A549 (cell line): ENCODE data around the gene PTX3. TPM values are rescaled to one million over a fixed set of nuclear protein-coding genes. Genes with fewer than 3 reads are reported as not detected.

ENCODE experiments used
- ATAC-seq, 2 experiments: fragments of 200-7000 bp in 1 of 2; fragments of >200 bp in 1 of 2; cut with Nextera tagmentation in 1 of 2; cut with Tn5 transposase in 1 of 2; 3 replicates each; pipeline versions ENCODE4 v1.8.0 to v1.9.1; 2018 to 2020; ENCODE audit warnings: mild to moderate bottlenecking in 1 of 2, moderate library complexity in 1 of 2
- CTCF ChIA-PET: fragments of 300-600 bp; sonication (Branson Sonifier 250); formaldehyde crosslinking; extraction: SDS; loops from one replicate; lab custom pipeline; 2021; ENCODE audit warnings: antibody characterized with exemption, inconsistent platforms; lab: Yijun Ruan, JAX
- POLR2A ChIA-PET: fragments of 350-600 bp; formaldehyde crosslinking; extraction: SDS; loops from one replicate; lab custom pipeline; 2021; ENCODE audit warnings: antibody characterized with exemption, inconsistent platforms; lab: Yijun Ruan, JAX
- DNase-seq, 2 experiments: peaks; one replicate each; pipeline versions ENCODE4 v3.0.0 to v3.0.0-alpha.2; 2011 to 2016; ENCODE audit warnings: low read depth in 1 of 2, low spot score in 1 of 2
- FAIRE-seq: peaks from 2 replicates; lab custom pipeline; 2011; peaks lifted over from hg19 to GRCh38; lab: Jason Lieb, UNC
- H3K27ac ChIP-seq, 2 experiments: fragments of >200 bp; sonication (Bioruptor Twin); formaldehyde crosslinking; 3 replicates each; pipeline ENCODE4 v1.5.1; 2016 to 2017
- H3K4me1 ChIP-seq: fragments of >200 bp; sonication (Bioruptor Twin); formaldehyde crosslinking; 3 replicates; pipeline ENCODE4 v1.6.1; 2016
- H3K4me2 ChIP-seq: fragments of >200 bp; sonication (Bioruptor Twin); formaldehyde crosslinking; 3 replicates; pipeline ENCODE4 v1.6.1; 2016
- H3K4me3 ChIP-seq: fragments of >200 bp; sonication (Bioruptor Twin); formaldehyde crosslinking; 3 replicates; pipeline ENCODE4 v1.5.1; 2016
- H3K9me3 ChIP-seq: fragments of >200 bp; sonication (Bioruptor Twin); formaldehyde crosslinking; 3 replicates; pipeline ENCODE4 v1.6.1; 2016
- CBX2 ChIP-seq: fragments of 200-600 bp; sonication (generic); IDR thresholded peaks from 2 replicates; pipeline ENCODE4 v1.6.1; 2016; ENCODE audit warnings: low read depth, mild to moderate bottlenecking, borderline replicate concordance
- CBX8 ChIP-seq: fragments of 200-600 bp; sonication (generic); IDR thresholded peaks from 2 replicates; pipeline ENCODE4 v1.6.1; 2016
- CHD2 ChIP-seq: fragments of 150-350 bp; IDR thresholded peaks from 2 replicates; pipeline ENCODE4 v1.6.1; 2014; ENCODE audit warnings: low read length; ENCODE audit not compliant: partially characterized antibody
- EHMT2 ChIP-seq: fragments of 200-600 bp; sonication (generic); IDR thresholded peaks from 2 replicates; pipeline ENCODE4 v1.6.1; 2016; ENCODE audit warnings: antibody characterized with exemption, low read depth, mild to moderate bottlenecking, moderate library complexity
- ELK1 ChIP-seq: fragments of 150-350 bp; IDR thresholded peaks from 2 replicates; pipeline ENCODE4 v1.6.1; 2014; ENCODE audit warnings: low read depth, mild to moderate bottlenecking, low read length
- FOSB ChIP-seq: fragments of 250-450 bp; sonication (Bioruptor Pico); IDR thresholded peaks from 2 replicates; pipeline ENCODE4 v1.5.0; 2020; ENCODE audit warnings: mild to moderate bottlenecking, moderate library complexity
- FOXS1 ChIP-seq: fragments of 250-450 bp; sonication (Bioruptor Pico); IDR thresholded peaks from 2 replicates; pipeline ENCODE4 v1.5.0; 2020; ENCODE audit warnings: mild to moderate bottlenecking, moderate library complexity
- HEYL ChIP-seq: fragments of 250-450 bp; sonication (Bioruptor Pico); IDR thresholded peaks from 2 replicates; pipeline ENCODE4 v1.8.0; 2021; ENCODE audit warnings: mild to moderate bottlenecking, moderate library complexity
- HOXB5 ChIP-seq: fragments of 250-450 bp; sonication (Bioruptor Pico); IDR thresholded peaks from 2 replicates; pipeline ENCODE4 v1.5.0; 2020; ENCODE audit warnings: mild to moderate bottlenecking, moderate library complexity
- MAFK ChIP-seq: fragments of 450-650 bp; IDR thresholded peaks from 2 replicates; pipeline ENCODE4 v1.6.1; 2014; ENCODE audit not compliant: partially characterized antibody
- MAX ChIP-seq: IDR thresholded peaks from 2 replicates; pipeline ENCODE4 v1.6.1; 2012
- MAZ ChIP-seq: fragments of 150-350 bp; IDR thresholded peaks from 2 replicates; pipeline ENCODE4 v1.6.1; 2014; ENCODE audit warnings: antibody characterized with exemption, low read depth, low read length, borderline replicate concordance
- MYC ChIP-seq: IDR thresholded peaks from 2 replicates; pipeline ENCODE4 v1.6.1; 2012; ENCODE audit warnings: mild to moderate bottlenecking, inconsistent platforms, low read length, improper control_type of control experiment, borderline replicate concordance
- POLR2A ChIP-seq: IDR thresholded peaks from 2 replicates; pipeline ENCODE4 v1.6.1; 2012; ENCODE audit warnings: mild to moderate bottlenecking, low read length
- RAD21 ChIP-seq, 2 experiments: fragments of >200 bp in 1 of 2; sonication (Bioruptor Twin) in 1 of 2; formaldehyde crosslinking in 1 of 2; IDR thresholded peaks in 1 of 2; conservative IDR thresholded peaks in 1 of 2; 2 replicates in 1 of 2; 3 replicates in 1 of 2; pipeline ENCODE4 v1.6.1; 2012 to 2018; ENCODE audit warnings: inconsistent platforms in 1 of 2
- RARB ChIP-seq: fragments of 250-450 bp; sonication (Bioruptor Pico); IDR thresholded peaks from 2 replicates; pipeline ENCODE4 v1.8.0; 2021; ENCODE audit warnings: mild to moderate bottlenecking, moderate library complexity
- REST ChIP-seq: fragments of 200-600 bp; sonication (generic); IDR thresholded peaks from 2 replicates; pipeline ENCODE4 v1.6.1; 2016; ENCODE audit warnings: antibody characterized with exemption, mild to moderate bottlenecking, moderate library complexity
- RNF2 ChIP-seq: fragments of 200-600 bp; sonication (generic); IDR thresholded peaks from 2 replicates; pipeline ENCODE4 v1.6.1; 2016; ENCODE audit warnings: low read depth, mild to moderate bottlenecking, antibody characterized with exemption, moderate library complexity, borderline replicate concordance
- ZC3H11A ChIP-seq: fragments of 450-650 bp; IDR thresholded peaks from 2 replicates; pipeline ENCODE4 v1.6.1; 2014; ENCODE audit warnings: antibody characterized with exemption, mild to moderate bottlenecking
- ZNF302 ChIP-seq: fragments of 250-450 bp; sonication (Bioruptor Pico); IDR thresholded peaks from 2 replicates; pipeline ENCODE4 v1.9.0; 2021; ENCODE audit warnings: inconsistent platforms, mild to moderate bottlenecking, moderate library complexity
- WGBS: methylation state at CpG from one replicate; pipeline ENCODE4 v1.1.6; 2017; ENCODE audit errors: missing lambda C conversion rate; 5-methylcytosine and 5-hydroxymethylcytosine counted together
- polyA plus RNA-seq, 4 experiments: library from polyadenylated mRNA; depleted of rRNA in 3 of 4; stranded (reverse); fragments of >200 nt; fragmentation: RNase III in 1 of 4; extraction: RNeasy Plus Mini Kit Qiagen cat#74134 plus additional on column Dnase treatment in 1 of 4; gene quantifications; 2 replicates in 3 of 4; 3 replicates in 1 of 4; pipeline ENCODE4 v1.2.3, GENCODE V29; 2011 to 2017
- TF ChIP-seq, protein P1 (sequence below): IDR thresholded peaks from 2 replicates; pipeline ENCODE4 v1.6.1; 2012; ENCODE audit warnings: low read depth, borderline replicate concordance
- TF ChIP-seq, protein P2 (sequence below): fragments of 450-650 bp; IDR thresholded peaks from 2 replicates; pipeline ENCODE4 v1.6.1; 2014; ENCODE audit warnings: antibody characterized with exemption

PTX3 gene
- polyA plus RNA-seq, 2 of the 4 experiments (the other 2 are of a cell fraction) = 0.14 to 0.35 TPM

DNA sequence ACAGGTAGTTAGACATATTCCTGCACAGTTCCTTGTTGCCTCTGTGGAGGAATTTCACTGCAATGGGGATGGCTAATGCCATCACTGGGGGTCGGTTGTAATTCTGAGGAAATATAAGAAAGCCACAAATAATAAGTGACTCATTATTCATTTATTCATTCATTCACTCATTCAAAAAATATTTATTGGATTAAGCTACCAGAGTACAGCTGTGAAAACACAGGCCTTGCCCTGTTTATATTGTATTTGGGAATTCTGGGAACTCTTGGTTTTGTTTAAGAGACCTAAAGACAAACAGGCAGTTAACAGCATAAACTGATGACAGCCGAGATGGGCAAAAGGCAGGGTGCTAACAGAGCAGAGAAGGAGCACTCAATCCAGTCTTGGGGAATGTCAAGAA lies 23.6 kb downstream of the PTX3 start:
- no peak for TF ChIP-seq MAZ
- TF ChIP-seq ELK1 = no peak
- TF ChIP-seq FOXS1 (CRISPR knock-in tag) = no peak
- no peak for TF ChIP-seq ZC3H11A
- TF ChIP-seq POLR2A = no peak
- TF ChIP-seq CBX8 = no peak
- no peak for TF ChIP-seq MAX
- TF ChIP-seq CHD2 = no peak
- no peak for TF ChIP-seq RNF2
- TF ChIP-seq ZNF302 (CRISPR knock-in tag) = no peak
- TF ChIP-seq, protein P1, sequence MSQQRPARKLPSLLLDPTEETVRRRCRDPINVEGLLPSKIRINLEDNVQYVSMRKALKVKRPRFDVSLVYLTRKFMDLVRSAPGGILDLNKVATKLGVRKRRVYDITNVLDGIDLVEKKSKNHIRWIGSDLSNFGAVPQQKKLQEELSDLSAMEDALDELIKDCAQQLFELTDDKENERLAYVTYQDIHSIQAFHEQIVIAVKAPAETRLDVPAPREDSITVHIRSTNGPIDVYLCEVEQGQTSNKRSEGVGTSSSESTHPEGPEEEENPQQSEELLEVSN = no peak
- TF ChIP-seq, protein P2, sequence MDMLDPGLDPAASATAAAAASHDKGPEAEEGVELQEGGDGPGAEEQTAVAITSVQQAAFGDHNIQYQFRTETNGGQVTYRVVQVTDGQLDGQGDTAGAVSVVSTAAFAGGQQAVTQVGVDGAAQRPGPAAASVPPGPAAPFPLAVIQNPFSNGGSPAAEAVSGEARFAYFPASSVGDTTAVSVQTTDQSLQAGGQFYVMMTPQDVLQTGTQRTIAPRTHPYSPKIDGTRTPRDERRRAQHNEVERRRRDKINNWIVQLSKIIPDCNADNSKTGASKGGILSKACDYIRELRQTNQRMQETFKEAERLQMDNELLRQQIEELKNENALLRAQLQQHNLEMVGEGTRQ = no peak
- TF ChIP-seq EHMT2 = no peak
- Histone ChIP-seq H3K27ac (no peak overlapping the region), H3K4me3 (no peak overlapping the region), H3K4me1 (no peaks in the 10 kb centered on the region), H3K9me3 (no peaks in the 10 kb centered on the region), H3K4me2 (no peak overlapping the region)
- WGBS = 26% methylated on average over 2 of the region's 2 CpGs
- CTCF ChIA-PET = interaction anchor here (1.0 kb wide), 1 partner anchor 33 kb away, joined by 3 read pairs; no protein-coding TSS in a partner anchor
- FAIRE-seq = no peak
- DNase-seq = no peak
- no peak for ATAC-seq
- POLR2A ChIA-PET = no interaction called here

GRCh38 chr3:157463816-157464215 lies 27.2 kb downstream of the PTX3 start:
- H3K4me1 ChIP-seq = no peaks in the 10 kb centered on the region
- no peak overlapping the region for H3K4me3 ChIP-seq
- CTCF ChIA-PET = interaction anchor here (1.0 to 1.1 kb wide), 2 partner anchors 11 to 14 kb away, joined by 3 read pairs; no protein-coding TSS in a partner anchor
- H3K9me3 ChIP-seq = no peaks in the 10 kb centered on the region
- DNase-seq (no peak), FAIRE-seq (no peak), ATAC-seq (no peak)
- H3K27ac ChIP-seq = no peak overlapping the region
- 32% methylated on average over 1 of the region's 1 CpG for WGBS
- POLR2A ChIA-PET = no interaction called here
- TF ChIP-seq MYC (no peak), CBX2 (no peak), HEYL (CRISPR knock-in tag) (no peak), REST (no peak), MAFK (no peak), RARB (CRISPR knock-in tag) (no peak), RAD21 (conservative IDR thresholded peaks at IDR 0.05 in 1 of 2, IDR thresholded peaks at IDR 0.05 in 1 of 2) (no peak), FOSB (CRISPR knock-in tag) (no peak), HOXB5 (CRISPR knock-in tag) (no peak), POLR2A (no peak)
- H3K4me2 ChIP-seq = no peak overlapping the region
